Measurements from ENCODE around the gene KRTAP21-2.

DNA sequence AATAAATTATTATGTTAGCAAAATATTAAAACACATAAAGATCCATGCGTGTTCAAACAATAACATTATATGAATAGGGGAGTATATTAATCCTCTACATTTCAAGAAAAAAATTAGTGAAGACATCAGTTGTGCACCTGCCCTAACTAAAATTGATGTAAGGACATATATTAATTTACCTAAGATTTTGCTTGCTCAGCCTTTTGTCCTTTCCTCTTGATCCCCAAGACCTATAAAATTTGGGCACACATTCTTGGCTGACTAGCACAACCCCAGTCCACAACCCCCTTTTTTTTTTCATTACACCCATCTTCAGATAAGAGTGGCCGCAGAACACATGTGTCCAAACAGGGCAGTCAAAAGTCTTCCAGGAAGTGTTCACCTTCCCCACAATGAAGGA is 6.6 kb downstream of the KRTAP21-2 start:
- TF ChIP-seq, protein P1, sequence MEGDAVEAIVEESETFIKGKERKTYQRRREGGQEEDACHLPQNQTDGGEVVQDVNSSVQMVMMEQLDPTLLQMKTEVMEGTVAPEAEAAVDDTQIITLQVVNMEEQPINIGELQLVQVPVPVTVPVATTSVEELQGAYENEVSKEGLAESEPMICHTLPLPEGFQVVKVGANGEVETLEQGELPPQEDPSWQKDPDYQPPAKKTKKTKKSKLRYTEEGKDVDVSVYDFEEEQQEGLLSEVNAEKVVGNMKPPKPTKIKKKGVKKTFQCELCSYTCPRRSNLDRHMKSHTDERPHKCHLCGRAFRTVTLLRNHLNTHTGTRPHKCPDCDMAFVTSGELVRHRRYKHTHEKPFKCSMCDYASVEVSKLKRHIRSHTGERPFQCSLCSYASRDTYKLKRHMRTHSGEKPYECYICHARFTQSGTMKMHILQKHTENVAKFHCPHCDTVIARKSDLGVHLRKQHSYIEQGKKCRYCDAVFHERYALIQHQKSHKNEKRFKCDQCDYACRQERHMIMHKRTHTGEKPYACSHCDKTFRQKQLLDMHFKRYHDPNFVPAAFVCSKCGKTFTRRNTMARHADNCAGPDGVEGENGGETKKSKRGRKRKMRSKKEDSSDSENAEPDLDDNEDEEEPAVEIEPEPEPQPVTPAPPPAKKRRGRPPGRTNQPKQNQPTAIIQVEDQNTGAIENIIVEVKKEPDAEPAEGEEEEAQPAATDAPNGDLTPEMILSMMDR (IDR thresholded peaks at IDR 0.05): no peak
- no peak for TF ChIP-seq POLR2A (IDR thresholded peaks at IDR 0.05)
